K562 (cell line): ENCODE data around the gene PLEKHA6. TPM values are rescaled to one million over a fixed set of nuclear protein-coding genes. Genes with fewer than 3 reads are reported as not detected.

Source experiments
- ATAC-seq: fragments of 200-7000 bp; cut with Tn5 transposase; 3 replicates; pipeline ENCODE4 v1.9.1; 2020; ENCODE audit warnings: moderate library complexity
- BruUV-seq: library from RNA; stranded (reverse); fragments of 400-500 nt; replicated peaks from 2 replicates; lab custom pipeline; 2021; lab: Mats Ljungman, UMichigan
- CTCF ChIA-PET: fragments of 300-600 bp; formaldehyde crosslinking; extraction: SDS; loops from one replicate; lab custom pipeline; 2021; ENCODE audit warnings: low intra/inter-chr PET ratio; lab: Yijun Ruan, JAX
- POLR2A ChIA-PET: fragments of 300-600, 350-650 bp; sonication (Branson Sonifier 250); formaldehyde crosslinking; extraction: SDS; loops from one replicate; lab custom pipeline; 2021; ENCODE audit warnings: antibody characterized with exemption, inconsistent platforms; lab: Yijun Ruan, JAX
- DNase-seq, 4 experiments: peaks; one replicate each; pipeline versions ENCODE4 v3.0.0 to v3.0.0-alpha.2; 2011 to 2018; ENCODE audit warnings: low spot score in 3 of 4, mixed read lengths in 3 of 4; ENCODE audit errors: extremely low read depth in 1 of 4
- FAIRE-seq: peaks from 2 replicates; lab custom pipeline; 2011; peaks lifted over from hg19 to GRCh38; lab: Jason Lieb, UNC
- H2AFZ ChIP-seq: 2 replicates; pipeline ENCODE4 v1.6.0; 2011; ENCODE audit warnings: low read depth, low read length, control low read depth, inconsistent platforms
- H3K27ac ChIP-seq: fragments of 200-600 bp; 3 replicates; pipeline ENCODE4 v1.8.0; 2011; ENCODE audit warnings: low read depth, mild to moderate bottlenecking, control low read depth, inconsistent platforms, low read length, moderate library complexity, mixed read lengths; ENCODE audit errors: extremely low read depth
- H3K27me3 ChIP-seq, 2 experiments: fragments of 300-600 bp in 1 of 2; 2 replicates in 1 of 2; 3 replicates in 1 of 2; pipeline versions ENCODE4 v1.6.0 to v1.8.0; 2011; ENCODE audit warnings: inconsistent platforms in 2 of 2, low read length in 2 of 2, mild to moderate bottlenecking in 1 of 2, mixed read lengths in 1 of 2, moderate library complexity in 1 of 2; ENCODE audit not compliant: control insufficient read depth in 2 of 2, insufficient read depth in 2 of 2
- H3K36me3 ChIP-seq: fragments of 300-600 bp; 3 replicates; pipeline ENCODE4 v1.8.0; 2011; ENCODE audit warnings: mild to moderate bottlenecking, low read length, inconsistent platforms; ENCODE audit not compliant: control insufficient read depth, insufficient read depth
- H3K4me1 ChIP-seq, 2 experiments: fragments of 200-600 bp in 1 of 2; replicated peaks in 1 of 2; 2 replicates in 1 of 2; 3 replicates in 1 of 2; pipeline versions ENCODE4 v1.5.1 to v1.8.0; 2011; ENCODE audit warnings: inconsistent platforms in 2 of 2, low read length in 2 of 2, mild to moderate bottlenecking in 1 of 2, mixed read lengths in 1 of 2, moderate library complexity in 1 of 2; ENCODE audit not compliant: control insufficient read depth in 2 of 2, insufficient read depth in 2 of 2
- H3K4me2 ChIP-seq: 2 replicates; pipeline ENCODE4 v1.6.1; 2011; ENCODE audit warnings: low read length, control low read depth, inconsistent platforms, mixed read lengths; ENCODE audit not compliant: insufficient read depth
- H3K4me3 ChIP-seq: fragments of 200-600 bp; sonication (generic), shearing (Covaris generic); 2 replicates; pipeline ENCODE4 v1.5.1; 2016; ENCODE audit warnings: control low read depth, inconsistent platforms
- H3K79me2 ChIP-seq: fragments of 200-600 bp; 3 replicates; pipeline ENCODE4 v1.8.0; 2011; ENCODE audit warnings: low read length, inconsistent platforms; ENCODE audit not compliant: control insufficient read depth, insufficient read depth
- H3K9ac ChIP-seq, 2 experiments: 2 replicates each; pipeline versions ENCODE4 v1.6.0 to v1.6.1; 2011; ENCODE audit warnings: low read depth in 2 of 2, low read length in 2 of 2, control low read depth in 1 of 2, inconsistent platforms in 1 of 2, mild to moderate bottlenecking in 1 of 2, mixed read lengths in 1 of 2; ENCODE audit not compliant: insufficient read depth in 1 of 2
- H3K9me1 ChIP-seq: one replicate; pipeline ENCODE4 v1.6.0; 2011; ENCODE audit warnings: inconsistent platforms, mild to moderate bottlenecking, low read length, moderate library complexity; ENCODE audit not compliant: control insufficient read depth, insufficient read depth
- H3K9me3 ChIP-seq: replicated peaks from 2 replicates; pipeline ENCODE4 v1.5.1; 2011; ENCODE audit warnings: low read depth, low read length, inconsistent platforms; ENCODE audit not compliant: control insufficient read depth, insufficient read depth
- H4K20me1 ChIP-seq: replicated peaks from 2 replicates; pipeline ENCODE4 v1.6.1; 2011; ENCODE audit warnings: low read length, inconsistent platforms, mixed read lengths; ENCODE audit not compliant: control insufficient read depth, insufficient read depth
- HLTF ChIP-seq: fragments of 450-650 bp; IDR thresholded peaks from 2 replicates; pipeline ENCODE4 v1.6.1; 2016
- HMBOX1 ChIP-seq: sonication (generic); IDR thresholded peaks from 2 replicates; pipeline ENCODE4 v1.6.1; 2016
- KLF6 ChIP-seq: fragments of 250-450 bp; sonication (Bioruptor Pico); IDR thresholded peaks from 2 replicates; pipeline ENCODE4 v1.4.0; 2020; ENCODE audit warnings: mild to moderate bottlenecking, moderate library complexity, borderline replicate concordance
- SLC30A9 ChIP-seq: fragments of 250-450 bp; sonication (Bioruptor Pico); IDR thresholded peaks from 2 replicates; pipeline ENCODE4 v1.8.0; 2022; ENCODE audit warnings: mild to moderate bottlenecking, moderate library complexity
- TCF7 ChIP-seq: sonication (generic); IDR thresholded peaks from 2 replicates; pipeline ENCODE4 v1.6.1; 2016; ENCODE audit warnings: antibody characterized with exemption, borderline replicate concordance
- ZNF121 ChIP-seq: sonication (generic); formaldehyde crosslinking; conservative IDR thresholded peaks from 2 replicates; pipeline ENCODE4 v1.8.0; 2022; ENCODE audit warnings: missing genetic modification reagents
- whole genome bisulfite sequencing: fragments of 100-300 bp; shearing (Covaris generic); methylation state at CpG from one replicate; pipeline ENCODE4 v1.1.6; 2016; ENCODE audit warnings: low coverage, mixed read lengths; ENCODE audit not compliant: insufficient coverage; ENCODE audit errors: missing lambda C conversion rate; 5-methylcytosine and 5-hydroxymethylcytosine counted together
- in situ Hi-C: fragments of 300-500 bp; cut with MboI; formaldehyde crosslinking; loops from 4 replicates; pipeline ENCODE4 v1.15.0; 2018; ENCODE audit warnings: inconsistent platforms, mixed read lengths
- intact Hi-C: fragments of 100-400 bp; cut with micrococcal nuclease; formaldehyde crosslinking; loops from 2 replicates; pipeline ENCODE4 v1.14.2; 2022
- polyA plus RNA-seq, 8 experiments: library from polyadenylated mRNA; depleted of rRNA in 4 of 8; stranded (reverse) in 5 of 8; unstranded in 3 of 8; fragments of >200 nt; fragmentation: Nextera tagmentation in 2 of 8; fragmentation: Illumina TruSeq in 1 of 8; extraction: Ambion mirVana in 2 of 8; extraction: Trizol in 1 of 8; gene quantifications; 2 replicates each; pipeline versions ENCODE4 v1.2.1 to v1.2.3, GENCODE V29; 2011 to 2014; ENCODE audit warnings: inconsistent platforms in 1 of 8, missing spikeins in 1 of 8
- total RNA-seq, 7 experiments: library from RNA; depleted of rRNA in 6 of 7; stranded (reverse); fragments of >200 nt in 6 of 7; fragmentation: Illumina TruSeq in 2 of 7; extraction: Trizol in 2 of 7; gene quantifications; 2 replicates each; pipeline versions ENCODE4 v1.2.1 to v1.2.3, GENCODE V29; 2011 to 2021; ENCODE audit warnings: low replicate concordance in 1 of 7
- TF ChIP-seq, protein P1 (sequence below), 2 experiments: fragments of 450-650 bp in 1 of 2; sonication (generic) in 1 of 2; formaldehyde crosslinking in 1 of 2; IDR thresholded peaks; 2 replicates each; pipeline versions ENCODE4 v1.7.1 to v1.9.0; 2016 to 2022; ENCODE audit warnings: inconsistent platforms in 1 of 2, mild to moderate bottlenecking in 1 of 2, missing genetic modification reagents in 1 of 2

The PLEKHA6 gene
- total and polyA plus RNA-seq, 9 of the 15 experiments (the other 6 are each of a cell fraction or from before 2014, with no cell fraction given) = under 0.01 to 0.33 (median 0.01) TPM; not detected in 4

- Histone ChIP-seq H3K27ac (no peak overlapping the region; the same call in 2 of the 3 replicates), H3K27me3 (no peaks in the 10 kb centered on the region), H3K9ac (peak overlapping the region in 1 of 2 experiments; percentile 95; a peak in 2 of 4 replicates), H3K79me2 (peaks cover 80% of the 10 kb centered on the region), H2AFZ (no peak overlapping the region), H4K20me1 (peaks cover 55% of the 10 kb centered on the region), H3K4me2 (peak overlapping the region; percentile 99), H3K4me1 (peaks cover 4 to 7% of the 10 kb centered on the region in 2 experiments; a peak in 3 of 5 replicates), H3K4me3 (peak overlapping the region; percentile 90), H3K36me3 (peaks cover 71% of the 10 kb centered on the region), H3K9me3 (no peaks in the 10 kb centered on the region), H3K9me1 (no peaks in the 10 kb centered on the region)
- FAIRE-seq (no peak), ATAC-seq (no peak), DNase-seq (no peak)
- intact Hi-C loops (no loop called here), in situ Hi-C loops (no loop called here)
- 0% methylated on average over 1 of the region's 1 CpG for WGBS
- peak; percentile 90 for TF ChIP-seq HMBOX1
- TF ChIP-seq HLTF = no peak
- no peak for TF ChIP-seq TCF7
- TF ChIP-seq ZNF121 = no peak
- TF ChIP-seq SLC30A9 = no peak
- TF ChIP-seq, protein P1, sequence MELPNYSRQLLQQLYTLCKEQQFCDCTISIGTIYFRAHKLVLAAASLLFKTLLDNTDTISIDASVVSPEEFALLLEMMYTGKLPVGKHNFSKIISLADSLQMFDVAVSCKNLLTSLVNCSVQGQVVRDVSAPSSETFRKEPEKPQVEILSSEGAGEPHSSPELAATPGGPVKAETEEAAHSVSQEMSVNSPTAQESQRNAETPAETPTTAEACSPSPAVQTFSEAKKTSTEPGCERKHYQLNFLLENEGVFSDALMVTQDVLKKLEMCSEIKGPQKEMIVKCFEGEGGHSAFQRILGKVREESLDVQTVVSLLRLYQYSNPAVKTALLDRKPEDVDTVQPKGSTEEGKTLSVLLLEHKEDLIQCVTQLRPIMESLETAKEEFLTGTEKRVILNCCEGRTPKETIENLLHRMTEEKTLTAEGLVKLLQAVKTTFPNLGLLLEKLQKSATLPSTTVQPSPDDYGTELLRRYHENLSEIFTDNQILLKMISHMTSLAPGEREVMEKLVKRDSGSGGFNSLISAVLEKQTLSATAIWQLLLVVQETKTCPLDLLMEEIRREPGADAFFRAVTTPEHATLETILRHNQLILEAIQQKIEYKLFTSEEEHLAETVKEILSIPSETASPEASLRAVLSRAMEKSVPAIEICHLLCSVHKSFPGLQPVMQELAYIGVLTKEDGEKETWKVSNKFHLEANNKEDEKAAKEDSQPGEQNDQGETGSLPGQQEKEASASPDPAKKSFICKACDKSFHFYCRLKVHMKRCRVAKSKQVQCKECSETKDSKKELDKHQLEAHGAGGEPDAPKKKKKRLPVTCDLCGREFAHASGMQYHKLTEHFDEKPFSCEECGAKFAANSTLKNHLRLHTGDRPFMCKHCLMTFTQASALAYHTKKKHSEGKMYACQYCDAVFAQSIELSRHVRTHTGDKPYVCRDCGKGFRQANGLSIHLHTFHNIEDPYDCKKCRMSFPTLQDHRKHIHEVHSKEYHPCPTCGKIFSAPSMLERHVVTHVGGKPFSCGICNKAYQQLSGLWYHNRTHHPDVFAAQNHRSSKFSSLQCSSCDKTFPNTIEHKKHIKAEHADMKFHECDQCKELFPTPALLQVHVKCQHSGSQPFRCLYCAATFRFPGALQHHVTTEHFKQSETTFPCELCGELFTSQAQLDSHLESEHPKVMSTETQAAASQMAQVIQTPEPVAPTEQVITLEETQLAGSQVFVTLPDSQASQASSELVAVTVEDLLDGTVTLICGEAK (IDR thresholded peaks at IDR 0.05) = 0 out of 2 replicates have a peak, but pooled peaks have one; percentile 19
- TF ChIP-seq, protein P1 (CRISPR knock-in tag; IDR thresholded peaks at IDR 0.05) = no peak
- TF ChIP-seq KLF6 (CRISPR knock-in tag) = no peak
- BruUV-seq = no TSS peak
- ChIA-PET CTCF (no interaction called here), POLR2A (interaction anchor here (0.9 to 5.8 kb wide), 7 partner anchors 9 to 644 kb away, joined by 3 to 87 read pairs (median 3); partner anchors contain the start of gene MDM4)
These were observed 48.9 kb upstream of the PLEKHA6 start for GRCh38 chr1:204408602-204409001.
